SK-N-MC (cell line): ENCODE data around the gene BAIAP2L1.

ENCODE experiments used
- EZH2 ChIP-seq: fragments of 200-600 bp; sonication (generic); IDR thresholded peaks from one replicate; pipeline ENCODE4 v1.6.1; 2017; ENCODE audit warnings: antibody characterized with exemption
- FOXP2 ChIP-seq: optimal IDR thresholded peaks from 2 replicates; pipeline ENCODE3; 2011; ENCODE audit warnings: mild to moderate bottlenecking, moderate library complexity; ENCODE audit not compliant: insufficient read depth; ENCODE audit errors: extremely low read length, control extremely low read depth
- POLR2AphosphoS5 ChIP-seq: IDR thresholded peaks from 2 replicates; pipeline ENCODE4 v1.6.1; 2012; ENCODE audit warnings: mild to moderate bottlenecking, low read depth, low read length, borderline replicate concordance

DNA sequence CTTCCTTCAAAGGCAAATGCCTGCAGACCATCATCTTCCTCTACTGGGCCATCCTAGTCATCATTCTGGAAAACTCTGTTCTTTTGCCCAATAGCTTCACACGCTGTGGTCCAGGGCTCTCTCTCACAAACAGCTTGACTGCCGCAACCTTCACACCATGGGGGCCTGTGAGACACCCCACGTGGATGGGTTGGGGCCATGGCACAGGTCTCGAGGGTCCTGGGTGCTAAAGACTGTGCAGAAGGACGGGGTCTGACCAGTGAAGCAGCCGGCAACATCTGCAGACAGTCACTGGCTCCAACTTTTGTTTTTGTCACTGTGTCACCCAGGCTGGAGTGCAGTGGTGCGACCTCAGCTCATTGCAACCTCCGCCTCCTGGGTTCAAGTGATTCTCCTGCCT lies 91.3 kb downstream of the BAIAP2L1 start:
- TF ChIP-seq EZH2 (no peak), POLR2AphosphoS5 (no peak), FOXP2 (no peak)
